HEK293T (cell line): Measurements from ENCODE around the gene TBCC.
A peak's percentile ranks its signal among the peaks of the same experiment; 100 is the strongest.

Experiments
- CTCF ChIA-PET: fragments of 350-600 bp; formaldehyde crosslinking; extraction: SDS; loops from one replicate; lab custom pipeline; 2021; ENCODE audit warnings: antibody characterized with exemption, inconsistent platforms; lab: Yijun Ruan, JAX
- POLR2A ChIA-PET: fragments of 350-600 bp; formaldehyde crosslinking; extraction: SDS; loops from one replicate; lab custom pipeline; 2020; ENCODE audit warnings: antibody characterized with exemption, inconsistent platforms; lab: Yijun Ruan, JAX
- DNase-seq: peaks from one replicate; pipeline ENCODE4 v3.0.0; 2012; ENCODE audit warnings: mixed read lengths; ENCODE audit errors: extremely low spot score
- ARNT ChIP-seq: fragments of 450-650 bp; IDR thresholded peaks from 2 replicates; pipeline ENCODE4 v1.6.1; 2017; ENCODE audit warnings: mild to moderate bottlenecking
- BHLHE40 ChIP-seq: fragments of 450-650 bp; IDR thresholded peaks from 2 replicates; pipeline ENCODE4 v1.6.1; 2016; ENCODE audit warnings: mild to moderate bottlenecking, moderate library complexity, borderline replicate concordance
- CTBP1 ChIP-seq: fragments of 450-650 bp; IDR thresholded peaks from 2 replicates; pipeline ENCODE4 v1.6.1; 2016; ENCODE audit warnings: borderline replicate concordance
- ELF4 ChIP-seq: fragments of 450-650 bp; IDR thresholded peaks from 2 replicates; pipeline ENCODE4 v1.6.1; 2017; ENCODE audit warnings: antibody characterized with exemption
- FOXA1 ChIP-seq: fragments of 450-650 bp; IDR thresholded peaks from 2 replicates; pipeline ENCODE4 v1.6.1; 2016; ENCODE audit warnings: mild to moderate bottlenecking
- FOXK2 ChIP-seq: fragments of 450-650 bp; IDR thresholded peaks from 2 replicates; pipeline ENCODE4 v1.6.1; 2016; ENCODE audit warnings: mild to moderate bottlenecking
- FOXM1 ChIP-seq: fragments of 450-650 bp; IDR thresholded peaks from 2 replicates; pipeline ENCODE4 v1.6.1; 2017; ENCODE audit warnings: mild to moderate bottlenecking, borderline replicate concordance
- HDGF ChIP-seq: fragments of 450-650 bp; IDR thresholded peaks from 2 replicates; pipeline ENCODE4 v1.6.1; 2017; ENCODE audit warnings: antibody characterized with exemption, borderline replicate concordance
- L3MBTL2 ChIP-seq: fragments of 450-650 bp; conservative IDR thresholded peaks from 2 replicates; pipeline ENCODE4 v1.6.1; 2016; ENCODE audit warnings: mild to moderate bottlenecking
- LEF1 ChIP-seq: fragments of 450-650 bp; IDR thresholded peaks from 2 replicates; pipeline ENCODE4 v1.6.1; 2017; ENCODE audit warnings: mild to moderate bottlenecking, borderline replicate concordance
- NFRKB ChIP-seq: fragments of 450-650 bp; IDR thresholded peaks from 2 replicates; pipeline ENCODE4 v1.6.1; 2016; ENCODE audit warnings: mild to moderate bottlenecking, moderate library complexity
- PKNOX1 ChIP-seq: fragments of 450-650 bp; IDR thresholded peaks from 2 replicates; pipeline ENCODE4 v1.6.1; 2016
- SP1 ChIP-seq: fragments of 450-650 bp; IDR thresholded peaks from 2 replicates; pipeline ENCODE4 v1.6.1; 2017
- SUZ12 ChIP-seq: fragments of 450-650 bp; IDR thresholded peaks from 2 replicates; pipeline ENCODE4 v1.6.1; 2016; ENCODE audit warnings: mild to moderate bottlenecking
- TARDBP ChIP-seq: fragments of 450-650 bp; IDR thresholded peaks from 2 replicates; pipeline ENCODE4 v1.6.1; 2016
- ZNF384 ChIP-seq: fragments of 450-650 bp; IDR thresholded peaks from 2 replicates; pipeline ENCODE4 v1.6.1; 2016

The TBCC gene

DNA sequence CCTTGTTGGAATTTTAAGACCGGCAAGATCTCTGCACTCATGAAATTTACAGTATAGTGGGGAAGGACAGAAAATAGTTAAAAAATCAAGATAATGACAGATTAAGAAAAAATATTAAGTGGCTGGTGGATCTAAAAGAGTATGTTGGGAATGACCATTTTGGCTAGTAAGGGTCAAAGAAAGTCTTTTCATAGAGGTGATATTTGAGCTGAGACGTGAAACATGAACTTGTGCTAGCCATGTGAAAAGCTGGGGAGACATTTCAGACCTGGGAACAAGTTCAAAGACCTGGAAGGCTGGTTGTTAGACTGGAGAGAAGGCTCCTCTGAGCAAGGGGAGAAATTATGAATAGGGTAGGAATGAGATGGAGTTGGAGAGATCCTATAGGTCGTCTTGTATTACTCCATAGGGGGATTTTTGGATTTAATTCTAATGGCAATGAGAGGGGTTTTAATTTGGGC, 40.7 kb upstream of the TBCC start:
- no peak for TF ChIP-seq ZNF384
- TF ChIP-seq SUZ12, result no peak
- TF ChIP-seq ELF4, result no peak
- no peak for TF ChIP-seq L3MBTL2
- no peak for TF ChIP-seq CTBP1
- no peak for TF ChIP-seq NFRKB
- no peak for TF ChIP-seq HDGF
- no peak for TF ChIP-seq LEF1
- no peak for TF ChIP-seq BHLHE40
- no peak for TF ChIP-seq FOXK2
- no peak for TF ChIP-seq TARDBP
- TF ChIP-seq FOXM1, result no peak
- no peak for TF ChIP-seq FOXA1
- CTCF ChIA-PET, result interaction anchor here (0.9 kb wide), 1 partner anchor 11 kb away, joined by 4 read pairs; no protein-coding TSS in a partner anchor
- POLR2A ChIA-PET, result interaction anchor here (9.7 kb wide), 1 partner anchor 40 kb away, joined by 128 read pairs; the partner anchor contains the start of gene TBCC
- DNase-seq, result no peak

- TF ChIP-seq FOXK2, result no peak
- no peak for TF ChIP-seq L3MBTL2
- no peak for TF ChIP-seq ELF4
- TF ChIP-seq FOXA1, result no peak
- no peak for TF ChIP-seq PKNOX1
- TF ChIP-seq ARNT, result no peak
- no peak for TF ChIP-seq SP1
- TF ChIP-seq TARDBP, result no peak
- no peak for TF ChIP-seq SUZ12
- no peak for TF ChIP-seq CTBP1
- no peak for TF ChIP-seq FOXM1
- no peak for TF ChIP-seq LEF1
- TF ChIP-seq BHLHE40, result no peak
- TF ChIP-seq NFRKB, result no peak
- TF ChIP-seq ZNF384, result no peak
- no peak for TF ChIP-seq HDGF
- POLR2A ChIA-PET, result interaction anchor here (0.6 to 9.7 kb wide), 3 partner anchors 26 to 221 kb away, joined by 3 to 128 read pairs (median 4); partner anchors contain the start of genes TBCC and UBR2
- CTCF ChIA-PET, result no interaction called here
- DNase-seq, result no peak
These were observed 39.0 kb upstream of the TBCC start for GRCh38 chr6:42784717-42785498.

DNA sequence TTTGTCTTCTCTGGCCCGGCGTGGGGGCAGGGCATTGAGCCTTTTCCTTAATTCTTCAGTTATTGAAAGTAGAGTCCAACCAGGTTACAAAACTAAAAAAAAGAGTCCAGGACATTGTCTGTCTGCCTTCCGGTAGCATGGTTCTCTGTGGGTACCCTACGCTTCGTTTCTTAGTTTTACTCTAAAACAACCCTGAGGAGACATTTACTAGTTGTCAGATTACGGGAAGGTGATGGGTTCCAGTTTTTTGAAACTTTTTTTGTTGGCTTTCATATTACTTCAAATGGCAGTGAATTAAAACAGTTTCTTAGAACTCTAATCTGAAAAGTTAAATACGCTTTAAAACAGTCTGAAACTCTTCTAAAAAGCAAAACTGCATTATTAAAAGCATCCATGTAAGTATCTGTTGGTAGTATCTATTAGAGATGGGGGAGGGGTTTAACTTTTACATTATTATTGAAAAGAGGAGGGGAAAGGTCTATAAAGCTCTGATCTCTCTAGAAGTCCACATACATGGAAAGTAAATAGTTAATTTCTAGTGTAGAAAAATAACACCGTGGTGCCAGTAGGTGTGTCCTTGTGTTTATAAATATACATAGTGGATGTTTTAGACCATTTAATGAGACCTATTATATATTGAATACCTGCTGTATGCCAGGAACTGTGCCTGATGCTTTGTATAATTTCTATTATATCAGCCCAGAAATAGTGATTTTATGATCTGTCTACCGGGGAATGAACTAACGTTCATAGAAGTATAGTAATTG, 38.2 kb upstream of the TBCC start:
- TF ChIP-seq PKNOX1, result no peak
- no peak for TF ChIP-seq NFRKB
- TF ChIP-seq SUZ12, result no peak
- no peak for TF ChIP-seq LEF1
- TF ChIP-seq HDGF, result no peak
- no peak for TF ChIP-seq FOXA1
- TF ChIP-seq BHLHE40, result no peak
- no peak for TF ChIP-seq FOXM1
- no peak for TF ChIP-seq FOXK2
- TF ChIP-seq ARNT, result no peak
- TF ChIP-seq CTBP1, result no peak
- no peak for DNase-seq
- ChIA-PET CTCF (interaction anchor here (0.6 kb wide), 1 partner anchor 32 kb away, joined by 3 read pairs; no protein-coding TSS in a partner anchor), POLR2A (interaction anchor here (0.6 to 9.7 kb wide), 3 partner anchors 25 to 220 kb away, joined by 3 to 128 read pairs (median 4); partner anchors contain the start of genes TBCC and UBR2)

GRCh38 chr6:42783177-42783875, 37.4 kb upstream of the TBCC start:
- TF ChIP-seq HDGF (0 out of 2 replicates have a peak, but pooled peaks have one; percentile 33), FOXM1 (0 out of 2 replicates have a peak, but pooled peaks have one; percentile 35), PKNOX1 (no peak), BHLHE40 (no peak), NFRKB (peak; percentile 69), FOXK2 (no peak), LEF1 (0 out of 2 replicates have a peak, but pooled peaks have one; percentile 28), L3MBTL2 (peak; percentile 69), ARNT (peak; percentile 26; the same call in 1 of the 2 replicates)
- DNase-seq, result peak; percentile 67
- POLR2A ChIA-PET, result interaction anchor here (0.6 to 9.7 kb wide), 20 partner anchors 9 to 180 kb away, joined by 3 to 128 read pairs (median 4); partner anchors contain the start of genes RPL7L1 and TBCC
- CTCF ChIA-PET, result interaction anchor here (0.6 to 1.4 kb wide), 2 partner anchors 13 to 33 kb away, joined by 3 to 9 read pairs; no protein-coding TSS in a partner anchor

- DNase-seq, result peak; percentile 66
- TF ChIP-seq L3MBTL2 (no peak), LEF1 (no peak), PKNOX1 (peak; percentile 59), FOXK2 (no peak)
- POLR2A ChIA-PET, result interaction anchor here (0.6 to 9.7 kb wide), 23 partner anchors 9 to 389 kb away, joined by 3 to 128 read pairs (median 4); partner anchors contain the start of genes RPL7L1 and TBCC
- CTCF ChIA-PET, result interaction anchor here (1.4 kb wide), 1 partner anchor 13 kb away, joined by 9 read pairs; no protein-coding TSS in a partner anchor
These were observed 36.8 kb upstream of the TBCC start for GRCh38 chr6:42782689-42783176.
